HG03378 (cell line): ENCODE results near the gene PTPRG.

ENCODE experiments used
- ATAC-seq: cut with Tn5 transposase; IDR thresholded peaks from one replicate; pipeline ENCODE4 v1.9.1; 2021; ENCODE audit warnings: mild to moderate bottlenecking, moderate library complexity; ENCODE audit not compliant: unreplicated experiment

PTPRG gene

GRCh38 chr3:61853912-61854311 lies 292.5 kb downstream of the PTPRG start:
- ATAC-seq, result no peak

GRCh38 chr3:61855211-61855610 lies 293.8 kb downstream of the PTPRG start:
- ATAC-seq, result no peak

- no peak for ATAC-seq
Observed at GRCh38 chr3:61857297-61857696, 295.9 kb downstream of the PTPRG start.

- ATAC-seq, result no peak
Observed at GRCh38 chr3:61858054-61858453, 296.7 kb downstream of the PTPRG start.

GRCh38 chr3:61861410-61861809 lies 300.0 kb downstream of the PTPRG start:
- ATAC-seq, result no peak

GRCh38 chr3:61862614-61863289 lies 301.4 kb downstream of the PTPRG start:
- ATAC-seq, result no peak

- no peak for ATAC-seq
Observed at GRCh38 chr3:61863579-61863978, 302.2 kb downstream of the PTPRG start.

GRCh38 chr3:61864886-61865285 lies 303.5 kb downstream of the PTPRG start:
- ATAC-seq, result no peak

- ATAC-seq, result no peak
Observed at GRCh38 chr3:61865466-61866152, 304.2 kb downstream of the PTPRG start.

- no peak for ATAC-seq
Observed at GRCh38 chr3:61866153-61866542, 304.8 kb downstream of the PTPRG start.

- ATAC-seq, result no peak
Observed at GRCh38 chr3:61866961-61867461, 305.6 kb downstream of the PTPRG start.

- ATAC-seq, result no peak
Observed at GRCh38 chr3:61868499-61868898, 307.1 kb downstream of the PTPRG start.

GRCh38 chr3:61869371-61869770 lies 308.0 kb downstream of the PTPRG start:
- ATAC-seq, result no peak

GRCh38 chr3:61871644-61872043 lies 310.3 kb downstream of the PTPRG start:
- ATAC-seq, result no peak

- no peak for ATAC-seq
Observed at GRCh38 chr3:61872077-61872706, 310.8 kb downstream of the PTPRG start.

GRCh38 chr3:61875046-61875844 lies 313.9 kb downstream of the PTPRG start:
- no peak for ATAC-seq

GRCh38 chr3:61875976-61876671 lies 314.8 kb downstream of the PTPRG start:
- ATAC-seq, result no peak

GRCh38 chr3:61876797-61877196 lies 315.4 kb downstream of the PTPRG start:
- no peak for ATAC-seq

- peak; percentile 97 for ATAC-seq
Observed at GRCh38 chr3:61877359-61878138, 316.2 kb downstream of the PTPRG start.

GRCh38 chr3:61882253-61882652 lies 320.9 kb downstream of the PTPRG start:
- ATAC-seq, result no peak
